AG09319 (cell line): ENCODE measurements around the gene NHSL1.

Source experiments
- DNase-seq: peaks from one replicate; pipeline ENCODE4 v3.0.0-alpha.2; 2010; ENCODE audit warnings: low read depth; ENCODE audit errors: extremely low read depth
- TF ChIP-seq, protein P1 (sequence below): IDR thresholded peaks from 2 replicates; pipeline ENCODE4 v1.5.1; 2011; ENCODE audit warnings: low read depth, mild to moderate bottlenecking, inconsistent platforms, low read length, moderate library complexity

Gene NHSL1

DNA sequence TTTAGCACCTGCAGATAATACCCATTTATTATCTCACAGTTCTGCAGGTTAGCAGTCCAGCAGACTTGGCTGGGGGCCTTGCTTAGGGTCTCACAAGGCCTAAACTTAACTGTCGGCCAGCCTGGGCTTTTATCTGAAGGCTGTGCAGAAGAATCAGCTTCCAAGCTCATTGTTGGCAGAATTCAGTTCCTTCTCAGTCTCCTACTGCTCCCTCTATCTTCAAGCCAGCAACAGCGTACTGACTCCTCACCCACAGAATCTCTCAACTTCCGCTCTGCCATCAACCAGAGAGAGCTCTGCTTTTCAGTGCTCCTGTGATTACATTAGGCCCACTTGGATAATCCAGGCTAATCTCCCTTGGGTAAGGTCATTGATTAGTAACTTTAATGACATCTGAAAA lies 30.2 kb upstream of the NHSL1 start:
- TF ChIP-seq, protein P1, sequence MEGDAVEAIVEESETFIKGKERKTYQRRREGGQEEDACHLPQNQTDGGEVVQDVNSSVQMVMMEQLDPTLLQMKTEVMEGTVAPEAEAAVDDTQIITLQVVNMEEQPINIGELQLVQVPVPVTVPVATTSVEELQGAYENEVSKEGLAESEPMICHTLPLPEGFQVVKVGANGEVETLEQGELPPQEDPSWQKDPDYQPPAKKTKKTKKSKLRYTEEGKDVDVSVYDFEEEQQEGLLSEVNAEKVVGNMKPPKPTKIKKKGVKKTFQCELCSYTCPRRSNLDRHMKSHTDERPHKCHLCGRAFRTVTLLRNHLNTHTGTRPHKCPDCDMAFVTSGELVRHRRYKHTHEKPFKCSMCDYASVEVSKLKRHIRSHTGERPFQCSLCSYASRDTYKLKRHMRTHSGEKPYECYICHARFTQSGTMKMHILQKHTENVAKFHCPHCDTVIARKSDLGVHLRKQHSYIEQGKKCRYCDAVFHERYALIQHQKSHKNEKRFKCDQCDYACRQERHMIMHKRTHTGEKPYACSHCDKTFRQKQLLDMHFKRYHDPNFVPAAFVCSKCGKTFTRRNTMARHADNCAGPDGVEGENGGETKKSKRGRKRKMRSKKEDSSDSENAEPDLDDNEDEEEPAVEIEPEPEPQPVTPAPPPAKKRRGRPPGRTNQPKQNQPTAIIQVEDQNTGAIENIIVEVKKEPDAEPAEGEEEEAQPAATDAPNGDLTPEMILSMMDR = no peak
- DNase-seq = no peak

DNA sequence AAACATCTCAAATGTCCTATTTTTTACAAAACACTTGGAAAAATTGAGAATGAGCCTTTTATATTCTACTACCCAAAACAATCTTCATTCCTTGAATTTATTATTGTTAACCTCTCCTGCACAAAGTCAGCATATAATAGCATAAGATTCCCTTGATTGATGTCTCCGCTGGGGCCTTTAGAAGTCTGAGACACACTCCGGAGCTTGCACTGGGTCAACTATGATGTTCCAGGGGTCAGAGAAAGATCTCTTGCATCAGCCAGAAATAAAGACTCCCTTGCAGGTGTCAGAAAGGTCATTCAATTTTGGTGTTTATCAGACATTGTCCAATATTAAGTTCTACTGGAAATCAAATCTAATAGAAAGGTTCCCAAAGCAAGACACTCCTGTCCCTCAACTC lies 29.7 kb upstream of the NHSL1 start:
- TF ChIP-seq, protein P1 = no peak
- DNase-seq = no peak

DNA sequence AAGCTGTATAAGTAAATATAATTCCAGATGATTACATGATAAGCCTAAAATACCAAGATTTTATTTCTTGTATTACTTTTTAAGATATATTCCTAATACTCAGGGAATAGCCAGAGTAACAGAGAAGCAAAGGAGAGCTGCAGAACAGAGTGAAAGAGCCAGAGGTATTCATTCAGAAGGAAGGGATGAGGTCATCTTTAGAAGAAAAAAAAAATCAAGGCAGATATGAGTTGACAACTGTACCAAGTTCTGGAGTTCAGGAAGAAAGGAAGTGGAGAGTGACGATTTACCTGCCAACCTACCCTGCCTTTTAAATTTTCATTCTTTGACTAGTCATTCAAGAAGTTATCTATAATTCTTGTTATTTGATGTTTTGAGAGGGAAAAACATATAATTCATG lies 28.8 kb upstream of the NHSL1 start:
- TF ChIP-seq, protein P1 = no peak
- no peak for DNase-seq

GRCh38 chr6:138527411-138528088 lies 28.3 kb upstream of the NHSL1 start:
- no peak for DNase-seq

DNA sequence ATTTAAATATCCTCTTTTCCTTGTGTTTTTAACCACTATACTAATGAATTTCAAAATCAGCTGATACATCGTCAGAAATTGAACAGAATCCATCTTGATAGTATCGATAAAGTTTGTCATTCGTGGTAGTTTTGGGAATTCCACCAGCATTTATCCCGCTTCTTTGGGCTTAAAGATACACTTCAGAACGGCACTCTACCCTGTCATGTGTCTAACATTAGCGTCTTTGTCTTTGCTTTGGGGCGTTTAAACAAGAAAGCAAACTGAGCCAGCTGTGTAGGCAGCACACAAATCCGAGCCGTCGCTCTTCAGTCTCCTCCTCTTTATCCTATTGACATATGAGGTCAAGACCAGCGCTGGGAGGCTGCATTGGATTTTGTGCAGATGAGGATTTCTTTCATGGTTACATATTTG lies 27.5 kb upstream of the NHSL1 start:
- TF ChIP-seq, protein P1 = no peak
- no peak for DNase-seq

More at GRCh38 chr6:138527411-138528088, 28.3 kb upstream of the NHSL1 start:
- TF ChIP-seq, protein P1 = no peak

- TF ChIP-seq, protein P1 = no peak
These were observed 26.1 kb upstream of the NHSL1 start for GRCh38 chr6:138525355-138525754.

GRCh38 chr6:138524526-138524925 lies 25.2 kb upstream of the NHSL1 start:
- TF ChIP-seq, protein P1 = no peak
- DNase-seq = no peak

More at GRCh38 chr6:138525355-138525754, 26.1 kb upstream of the NHSL1 start:
- DNase-seq = no peak
